Measurements from ENCODE around the gene USP51.
"Not testable (repeated sequence)": the region's sequence is repeated elsewhere in the genome, so short reads cannot be mapped to it uniquely, and the experiment has no call there.

The USP51 gene

DNA sequence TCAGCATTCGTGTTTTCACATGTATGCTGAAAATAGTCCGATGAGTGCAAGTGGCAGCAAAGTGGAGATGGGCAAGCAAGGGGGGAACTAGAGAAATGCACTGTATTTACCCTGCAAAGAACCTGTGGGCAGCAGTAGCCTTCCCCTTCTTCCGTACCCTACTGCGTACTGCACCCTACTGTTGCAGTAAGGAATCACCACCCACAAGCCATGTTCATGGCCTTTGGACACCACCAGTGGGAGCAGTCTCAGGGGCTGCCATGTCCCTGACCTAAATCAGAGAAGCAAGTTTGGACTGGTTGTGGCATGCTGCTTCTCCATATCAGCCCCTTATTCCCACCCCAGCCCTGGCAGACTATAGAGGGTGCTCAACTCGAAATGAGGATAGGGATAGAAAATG, 25.6 kb downstream of the USP51 start:
- DNase-seq, result not testable (repeated sequence)

DNA sequence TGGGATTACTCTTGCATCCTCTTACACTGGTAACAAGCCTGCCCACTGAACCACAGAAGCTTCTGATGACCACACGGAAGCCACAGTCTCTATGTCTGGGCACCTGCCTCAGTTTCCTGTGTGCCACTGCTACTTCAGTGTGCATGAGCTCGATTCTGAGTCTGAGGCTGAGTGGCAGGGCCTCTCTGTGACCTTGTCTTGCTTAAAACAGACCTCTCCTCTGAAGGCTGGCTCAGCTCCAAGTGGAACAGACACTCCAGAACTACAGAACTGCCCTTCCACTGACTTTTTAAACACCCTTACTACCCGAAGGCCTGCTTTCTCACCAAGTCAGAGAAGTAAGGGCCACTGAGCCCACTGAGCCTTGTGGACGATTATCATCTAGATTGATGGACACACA, 29.7 kb downstream of the USP51 start:
- not testable (repeated sequence) for DNase-seq

- DNase-seq, result not testable (repeated sequence)
These were observed 30.2 kb downstream of the USP51 start for GRCh38 chrX:55459426-55459825.

DNA sequence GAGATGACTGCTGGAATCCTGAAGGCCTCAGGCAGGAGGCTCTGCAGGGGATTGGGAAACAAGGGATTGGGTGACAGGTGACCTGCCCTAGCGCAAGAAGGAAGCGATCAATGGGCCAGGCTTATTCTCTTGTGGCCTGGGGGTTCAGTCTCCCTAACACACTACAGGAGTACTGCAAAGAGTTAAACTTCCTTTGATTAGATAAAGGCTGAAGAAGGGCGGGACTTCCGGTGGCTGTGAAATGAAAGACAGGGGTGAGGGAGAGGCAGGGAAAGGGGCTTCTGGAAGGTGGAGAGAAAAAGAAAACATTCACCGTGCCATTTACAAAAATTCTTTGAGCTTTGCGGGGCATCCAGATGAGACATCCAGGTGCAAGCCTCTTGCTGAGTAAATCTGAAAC, 33.9 kb downstream of the USP51 start:
- not testable (repeated sequence) for DNase-seq

DNA sequence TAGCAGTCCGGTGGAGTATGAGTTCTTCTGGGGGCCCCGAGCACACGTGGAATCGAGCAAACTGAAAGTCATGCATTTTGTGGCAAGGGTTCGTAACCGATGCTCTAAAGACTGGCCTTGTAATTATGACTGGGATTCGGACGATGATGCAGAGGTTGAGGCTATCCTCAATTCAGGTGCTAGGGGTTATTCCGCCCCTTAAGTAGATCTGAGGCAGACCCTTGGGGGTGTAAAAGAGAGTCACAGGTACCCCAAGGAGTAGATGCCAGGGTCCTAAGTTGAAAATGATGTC, 36.9 kb downstream of the USP51 start:
- no peak for DNase-seq

- peak; percentile 16 for DNase-seq
These were observed 37.4 kb downstream of the USP51 start, which contains the start of gene MAGEH1 for GRCh38 chrX:55451990-55452832. Gene MAGEH1 (plus strand): TSS chrX:55452127. CDS start chrX:55452375, 248 bp downstream.

DNA sequence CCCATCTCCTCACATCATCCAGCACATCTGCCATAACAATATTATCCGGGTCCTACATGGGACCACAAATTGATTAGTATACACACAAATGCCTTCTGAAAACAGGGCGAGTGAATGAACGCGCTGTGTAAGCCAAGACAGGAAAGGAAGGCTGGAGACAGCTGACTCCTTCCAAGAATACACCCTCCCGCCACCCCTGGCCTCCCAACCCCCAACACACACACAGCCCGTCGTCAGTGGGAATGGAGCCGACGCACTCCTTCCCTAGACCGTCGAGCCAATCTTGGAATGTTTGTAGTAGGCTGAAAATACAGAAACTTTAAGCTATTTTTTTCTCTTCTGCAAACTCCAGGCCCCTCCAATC, 38.0 kb downstream of the USP51 start:
- DNase-seq, result no peak

DNA sequence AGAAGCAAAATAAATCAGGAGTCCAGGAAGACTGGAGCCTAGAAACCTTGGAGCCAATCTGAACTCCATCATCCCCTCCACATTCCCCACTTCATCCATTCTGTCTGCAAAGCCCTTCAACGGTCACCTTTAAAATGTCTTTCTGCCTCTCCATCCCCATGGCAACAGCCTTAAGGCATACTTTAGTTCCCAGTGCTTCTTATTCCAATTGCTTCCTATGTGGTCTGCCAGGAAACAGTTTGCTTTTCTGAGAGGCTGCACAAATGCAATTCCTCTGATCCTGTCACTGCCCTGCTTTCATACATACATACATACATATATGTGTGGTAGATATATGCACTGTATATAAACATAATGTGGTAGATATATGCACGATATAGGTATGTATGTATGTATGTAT, 38.5 kb downstream of the USP51 start:
- DNase-seq, result no peak

DNA sequence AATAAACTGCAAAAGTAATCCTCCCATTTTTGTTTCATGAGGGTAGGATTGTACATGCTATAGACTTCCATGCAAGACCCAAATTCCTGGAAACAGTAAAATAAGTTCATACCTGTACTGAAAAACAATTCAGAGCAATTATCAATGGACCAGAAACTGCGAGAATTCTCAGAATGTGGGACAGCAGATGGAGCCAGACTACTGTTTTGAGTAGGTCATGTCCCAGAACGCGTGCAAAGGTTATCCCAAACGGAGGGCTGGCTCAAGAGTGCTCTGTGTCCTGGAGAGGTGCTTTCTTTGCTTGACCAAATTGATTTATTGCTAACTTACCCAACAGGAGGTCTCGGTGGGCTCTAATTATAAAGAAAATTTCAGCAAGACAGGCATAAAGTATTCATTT, 39.4 kb downstream of the USP51 start:
- no peak for DNase-seq

GRCh38 chrX:55443468-55443867, 46.2 kb downstream of the USP51 start:
- DNase-seq, result not testable (repeated sequence)

All from NCI-H2171 (cell line).